Activated T-cell treated with anti-CD3 and anti-CD28 coated beads for 24 hours (primary cell): ENCODE data around the gene GTF3C5.
"Not testable (repeated sequence)": the region's sequence is repeated elsewhere in the genome, so short reads cannot be mapped to it uniquely, and the experiment has no call there.

Experiments
- DNase-seq: peaks from one replicate; pipeline ENCODE4 v3.0.0-alpha.2; 2020; ENCODE audit warnings: low read depth

The GTF3C5 gene

GRCh38 chr9:133031130-133031422, 279 bp downstream of the GTF3C5 start:
- DNase-seq, result no peak

- DNase-seq, result no peak
These were observed 707 bp downstream of the GTF3C5 start for GRCh38 chr9:133031496-133031911.

- DNase-seq, result no peak
These were observed 1.4 kb downstream of the GTF3C5 start for GRCh38 chr9:133032171-133032570.

- no peak for DNase-seq
These were observed 4.9 kb downstream of the GTF3C5 start for GRCh38 chr9:133035669-133036068.

- DNase-seq, result no peak
These were observed 7.1 kb downstream of the GTF3C5 start for GRCh38 chr9:133037775-133038515.

- not testable (repeated sequence) for DNase-seq
These were observed 10.2 kb downstream of the GTF3C5 start for GRCh38 chr9:133040892-133041479.

- DNase-seq, result no peak
These were observed 11.2 kb downstream of the GTF3C5 start for GRCh38 chr9:133041958-133042357.

- DNase-seq, result no peak
These were observed 11.9 kb downstream of the GTF3C5 start for GRCh38 chr9:133042676-133043075.

GRCh38 chr9:133043449-133044035, 12.7 kb downstream of the GTF3C5 start:
- no peak for DNase-seq

GRCh38 chr9:133044125-133044524, 13.3 kb downstream of the GTF3C5 start:
- DNase-seq, result no peak

- no peak for DNase-seq
These were observed 13.9 kb downstream of the GTF3C5 start for GRCh38 chr9:133044661-133045060.

- no peak for DNase-seq
These were observed 14.3 kb downstream of the GTF3C5 start for GRCh38 chr9:133045132-133045531.

GRCh38 chr9:133046196-133046899, 15.6 kb downstream of the GTF3C5 start:
- DNase-seq, result no peak

GRCh38 chr9:133046900-133047295, 16.1 kb downstream of the GTF3C5 start:
- no peak for DNase-seq

GRCh38 chr9:133048595-133048994, 17.8 kb downstream of the GTF3C5 start:
- DNase-seq, result no peak

- DNase-seq, result no peak
These were observed 18.2 kb downstream of the GTF3C5 start for GRCh38 chr9:133049043-133049442.

- no peak for DNase-seq
These were observed 19.3 kb downstream of the GTF3C5 start for GRCh38 chr9:133050142-133050541.

GRCh38 chr9:133050781-133051180, 20.0 kb downstream of the GTF3C5 start:
- DNase-seq, result no peak

- DNase-seq, result no peak
These were observed 20.6 kb downstream of the GTF3C5 start for GRCh38 chr9:133051281-133051900.

GRCh38 chr9:133051966-133052539, 21.3 kb downstream of the GTF3C5 start:
- DNase-seq, result no peak

- no peak for DNase-seq
These were observed 23.5 kb downstream of the GTF3C5 start for GRCh38 chr9:133054194-133054890.

GRCh38 chr9:133054966-133055365, 24.2 kb downstream of the GTF3C5 start:
- DNase-seq, result no peak
